Left lung (tissue), 10 donors: Measurements from ENCODE around the gene CDKN1B. TPM values are rescaled to one million over a fixed set of nuclear protein-coding genes. Genes with fewer than 3 reads are reported as not detected.
A peak's percentile ranks its signal among the peaks of the same experiment; 100 is the strongest.

ENCODE experiments used
- ATAC-seq: fragments of 200-7000 bp; cut with Tn5 transposase; one replicate; pipeline ENCODE4 v1.9.1; 2020; ENCODE audit warnings: moderate library complexity
- DNase-seq, 4 donors: peaks; one replicate each; pipeline ENCODE4 v3.0.0-alpha.2; 2013 to 2020
- H3K27ac ChIP-seq, 2 donors: fragments of 200-600 bp; sonication (generic) in 1 of 2; one replicate each; pipeline versions ENCODE4 v1.5.0 to v1.8.0; 2020 to 2021
- H3K27me3 ChIP-seq, 2 donors: fragments of 200-600 bp; sonication (generic) in 1 of 2; one replicate each; pipeline versions ENCODE4 v1.5.0 to v1.8.0; 2020 to 2021
- H3K36me3 ChIP-seq, 2 donors: fragments of 200-600 bp; sonication (generic) in 1 of 2; one replicate each; pipeline versions ENCODE4 v1.5.0 to v1.8.0; 2020 to 2021
- H3K4me1 ChIP-seq, 2 donors: fragments of 200-600 bp; one replicate each; pipeline ENCODE4 v1.8.0; 2021
- H3K4me3 ChIP-seq, 2 donors: fragments of 200-600 bp; sonication (generic) in 1 of 2; one replicate each; pipeline versions ENCODE4 v1.5.0 to v1.8.0; 2020 to 2021; ENCODE audit warnings: mild to moderate bottlenecking in 1 of 2
- H3K9me3 ChIP-seq, 2 donors: fragments of 200-600 bp; sonication (generic) in 1 of 2; one replicate each; pipeline versions ENCODE4 v1.5.0 to v1.8.0; 2020 to 2021
- intact Hi-C, 2 donors: fragments of 100-400 bp; cut with DNase I; formaldehyde crosslinking; loops; one replicate each; pipeline versions ENCODE4 v1.11.2 to v1.14.2; 2022
- polyA plus RNA-seq, 6 donors: library from polyadenylated mRNA; unstranded; fragments of 120-200 nt; gene quantifications; one replicate each; pipeline ENCODE4 v1.2.1, GENCODE V29; 2013; ENCODE audit not compliant: insufficient read length in 6 of 6
- total RNA-seq, 2 donors: library from RNA; stranded (reverse); fragmentation: NEBNext Ultra II Directional; extraction: Animal tissue kit (Norgen Biotek cat#: 25700); gene quantifications; one replicate each; pipeline ENCODE4 v1.2.1, GENCODE V29; 2021
- TF ChIP-seq, protein P1 (sequence below), 2 donors: fragments of 200-600 bp; sonication (generic) in 1 of 2; IDR thresholded peaks; one replicate each; pipeline versions ENCODE4 v1.5.0 to v1.8.0; 2021; ENCODE audit warnings: antibody characterized with exemption in 2 of 2
- donor health status: DM: no; HTN: yes; CAD: no.
- donor health status: DM: no; HTN: no; CAD: no.

The CDKN1B gene
- total and polyA plus RNA-seq, 8 donors = 36.8 to 73.6 (median 65.8) TPM

DNA sequence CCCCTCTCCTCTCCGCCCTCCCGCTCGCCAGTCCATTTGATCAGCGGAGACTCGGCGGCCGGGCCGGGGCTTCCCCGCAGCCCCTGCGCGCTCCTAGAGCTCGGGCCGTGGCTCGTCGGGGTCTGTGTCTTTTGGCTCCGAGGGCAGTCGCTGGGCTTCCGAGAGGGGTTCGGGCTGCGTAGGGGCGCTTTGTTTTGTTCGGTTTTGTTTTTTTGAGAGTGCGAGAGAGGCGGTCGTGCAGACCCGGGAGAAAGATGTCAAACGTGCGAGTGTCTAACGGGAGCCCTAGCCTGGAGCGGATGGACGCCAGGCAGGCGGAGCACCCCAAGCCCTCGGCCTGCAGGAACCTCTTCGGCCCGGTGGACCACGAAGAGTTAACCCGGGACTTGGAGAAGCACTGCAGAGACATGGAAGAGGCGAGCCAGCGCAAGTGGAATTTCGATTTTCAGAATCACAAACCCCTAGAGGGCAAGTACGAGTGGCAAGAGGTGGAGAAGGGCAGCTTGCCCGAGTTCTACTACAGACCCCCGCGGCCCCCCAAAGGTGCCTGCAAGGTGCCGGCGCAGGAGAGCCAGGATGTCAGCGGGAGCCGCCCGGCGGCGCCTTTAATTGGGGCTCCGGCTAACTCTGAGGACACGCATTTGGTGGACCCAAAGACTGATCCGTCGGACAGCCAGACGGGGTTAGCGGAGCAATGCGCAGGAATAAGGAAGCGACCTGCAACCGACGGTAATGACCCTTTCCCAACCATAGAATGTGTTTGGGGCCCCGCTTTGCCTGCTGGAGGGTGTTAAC lies 615 bp downstream of the CDKN1B start:
- no peaks in the 10 kb centered on the region for H3K27me3 ChIP-seq
- ATAC-seq (peak; percentile 20), DNase-seq (peak in 2 of 4 donors; percentile 63 to 89)
- H3K27ac ChIP-seq = peak overlapping the region; percentile 99 to 100
- peak overlapping the region; percentile 82 to 90 for H3K4me3 ChIP-seq
- intact Hi-C loops = no loop called here
- H3K4me1 ChIP-seq = peaks cover 19 to 70% of the 10 kb centered on the region in 2 donors
- H3K9me3 ChIP-seq = no peaks in the 10 kb centered on the region
- TF ChIP-seq, protein P1, sequence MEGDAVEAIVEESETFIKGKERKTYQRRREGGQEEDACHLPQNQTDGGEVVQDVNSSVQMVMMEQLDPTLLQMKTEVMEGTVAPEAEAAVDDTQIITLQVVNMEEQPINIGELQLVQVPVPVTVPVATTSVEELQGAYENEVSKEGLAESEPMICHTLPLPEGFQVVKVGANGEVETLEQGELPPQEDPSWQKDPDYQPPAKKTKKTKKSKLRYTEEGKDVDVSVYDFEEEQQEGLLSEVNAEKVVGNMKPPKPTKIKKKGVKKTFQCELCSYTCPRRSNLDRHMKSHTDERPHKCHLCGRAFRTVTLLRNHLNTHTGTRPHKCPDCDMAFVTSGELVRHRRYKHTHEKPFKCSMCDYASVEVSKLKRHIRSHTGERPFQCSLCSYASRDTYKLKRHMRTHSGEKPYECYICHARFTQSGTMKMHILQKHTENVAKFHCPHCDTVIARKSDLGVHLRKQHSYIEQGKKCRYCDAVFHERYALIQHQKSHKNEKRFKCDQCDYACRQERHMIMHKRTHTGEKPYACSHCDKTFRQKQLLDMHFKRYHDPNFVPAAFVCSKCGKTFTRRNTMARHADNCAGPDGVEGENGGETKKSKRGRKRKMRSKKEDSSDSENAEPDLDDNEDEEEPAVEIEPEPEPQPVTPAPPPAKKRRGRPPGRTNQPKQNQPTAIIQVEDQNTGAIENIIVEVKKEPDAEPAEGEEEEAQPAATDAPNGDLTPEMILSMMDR (IDR thresholded peaks at IDR 0.05) = no peak
- H3K36me3 ChIP-seq = peaks cover 0 to 24% of the 10 kb centered on the region in 2 donors

DNA sequence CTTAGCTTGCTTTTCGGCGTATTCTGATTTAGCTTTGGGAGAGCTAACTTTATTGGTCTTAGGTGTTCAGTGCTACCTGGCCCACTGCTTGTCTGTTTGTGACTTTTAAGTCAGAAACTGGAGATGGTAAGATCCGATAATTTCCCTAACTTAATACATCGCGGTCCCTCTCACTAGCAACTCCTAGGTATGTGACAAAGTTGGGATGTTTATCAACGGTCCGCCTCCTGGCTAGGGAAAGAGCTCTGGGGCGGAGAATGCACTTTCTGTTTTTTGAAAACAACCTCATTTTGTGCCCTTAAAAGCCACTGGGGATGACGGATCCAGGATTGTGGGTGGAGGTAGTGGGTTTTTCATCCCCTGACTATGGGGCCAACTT lies 1.2 kb downstream of the CDKN1B start:
- no peaks in the 10 kb centered on the region for H3K27me3 ChIP-seq
- intact Hi-C loops = no loop called here
- TF ChIP-seq, protein P1 (IDR thresholded peaks at IDR 0.05) = no peak
- peak overlapping the region; percentile 82 to 90 for H3K4me3 ChIP-seq
- H3K36me3 ChIP-seq = peaks cover 0 to 24% of the 10 kb centered on the region in 2 donors
- no peak for DNase-seq
- no peaks in the 10 kb centered on the region for H3K9me3 ChIP-seq
- peaks cover 19 to 75% of the 10 kb centered on the region in 2 donors for H3K4me1 ChIP-seq
- peak overlapping the region; percentile 99 to 100 for H3K27ac ChIP-seq
- ATAC-seq = no peak

DNA sequence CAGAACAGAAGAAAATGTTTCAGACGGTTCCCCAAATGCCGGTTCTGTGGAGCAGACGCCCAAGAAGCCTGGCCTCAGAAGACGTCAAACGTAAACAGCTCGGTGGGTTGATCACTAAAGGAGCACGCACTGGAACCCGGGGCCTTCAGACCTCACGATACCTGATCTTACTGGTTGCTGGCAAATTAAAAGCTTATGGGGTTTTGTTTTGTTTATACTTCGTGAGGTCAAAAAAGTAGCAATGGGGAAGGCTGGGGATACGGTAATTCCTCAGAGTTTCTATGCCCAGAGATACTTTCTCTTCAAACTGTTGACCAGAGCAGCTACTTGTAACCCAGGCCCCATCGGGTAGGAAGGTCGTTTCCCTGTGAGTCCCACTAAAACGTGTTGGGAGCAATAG lies 1.7 kb downstream of the CDKN1B start:
- Histone ChIP-seq H3K27me3 (no peaks in the 10 kb centered on the region), H3K36me3 (peaks cover 0 to 24% of the 10 kb centered on the region in 2 donors), H3K4me3 (peak overlapping the region; percentile 82 to 90), H3K27ac (peak overlapping the region; percentile 99 to 100), H3K9me3 (no peaks in the 10 kb centered on the region), H3K4me1 (peaks cover 17 to 74% of the 10 kb centered on the region in 2 donors)
- DNase-seq (peak in 1 of 4 donors; percentile 44), ATAC-seq (no peak)
- intact Hi-C loops = no loop called here
- TF ChIP-seq, protein P1 (IDR thresholded peaks at IDR 0.05) = no peak

DNA sequence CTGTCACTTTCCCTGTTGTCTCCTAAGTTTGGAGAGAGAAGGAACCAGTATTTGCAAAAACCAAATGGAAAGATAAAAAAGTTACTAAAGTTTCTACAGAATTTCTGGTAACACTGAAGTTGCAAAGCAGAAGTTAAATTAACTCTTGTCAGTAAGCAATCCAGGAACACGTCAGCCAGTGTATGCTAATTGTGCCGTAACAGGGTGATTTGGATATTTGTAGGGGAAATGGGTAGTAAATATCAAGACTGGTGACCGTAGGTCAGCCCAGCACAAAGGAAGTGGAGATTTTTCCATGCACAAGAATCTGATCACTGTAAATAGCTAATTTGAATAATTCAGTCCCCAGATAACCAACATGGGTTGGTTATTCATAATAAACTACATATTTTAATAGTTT lies 2.3 kb downstream of the CDKN1B start:
- intact Hi-C loops = no loop called here
- DNase-seq (no peak), ATAC-seq (no peak)
- H3K36me3 ChIP-seq = peaks cover 0 to 24% of the 10 kb centered on the region in 2 donors
- TF ChIP-seq, protein P1 (IDR thresholded peaks at IDR 0.05) = no peak
- peak overlapping the region; percentile 82 to 90 for H3K4me3 ChIP-seq
- peak overlapping the region; percentile 99 to 100 for H3K27ac ChIP-seq
- H3K4me1 ChIP-seq = peaks cover 15 to 67% of the 10 kb centered on the region in 2 donors
- no peaks in the 10 kb centered on the region for H3K9me3 ChIP-seq
- H3K27me3 ChIP-seq = no peaks in the 10 kb centered on the region

DNA sequence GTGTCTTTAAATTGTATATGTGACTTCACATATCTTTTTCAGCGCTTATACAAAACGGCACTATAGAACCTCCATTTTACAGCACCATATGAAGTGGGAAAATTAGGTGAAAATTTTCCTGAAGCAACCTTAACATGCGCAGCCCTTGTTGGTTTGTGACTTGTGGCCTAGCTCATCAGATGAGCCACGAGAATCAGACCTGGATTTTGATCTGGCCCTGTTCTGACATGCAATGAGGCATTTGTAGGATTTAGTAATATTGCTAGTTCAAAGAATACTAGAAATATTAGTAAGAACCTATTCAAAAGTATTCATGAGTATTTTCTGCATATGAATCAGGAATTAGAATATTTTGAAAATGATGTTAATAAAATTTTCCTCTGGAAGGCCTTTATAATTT lies 2.9 kb downstream of the CDKN1B start:
- H3K4me1 ChIP-seq = peaks cover 15 to 62% of the 10 kb centered on the region in 2 donors
- H3K27ac ChIP-seq = peak overlapping the region; percentile 99 to 100
- H3K9me3 ChIP-seq = no peaks in the 10 kb centered on the region
- peaks cover 0 to 24% of the 10 kb centered on the region in 2 donors for H3K36me3 ChIP-seq
- peak overlapping the region; percentile 82 to 90 for H3K4me3 ChIP-seq
- intact Hi-C loops = no loop called here
- DNase-seq (no peak), ATAC-seq (no peak)
- no peaks in the 10 kb centered on the region for H3K27me3 ChIP-seq
- TF ChIP-seq, protein P1 (IDR thresholded peaks at IDR 0.05) = no peak
